WTC11 (cell line): Measurements from ENCODE around the gene VEZF1. TPM values are rescaled to one million over a fixed set of nuclear protein-coding genes. Genes with fewer than 3 reads are reported as not detected.
A peak's percentile ranks its signal among the peaks of the same experiment; 100 is the strongest.

Experiments
- ATAC-seq: fragments of 200-7000 bp; cut with Tn5 transposase; 2 replicates; pipeline ENCODE4 v1.10.0; 2021; ENCODE audit warnings: mild to moderate bottlenecking, moderate library complexity
- Bru-seq: library from RNA; stranded (reverse); fragments of 400-500 nt; gene quantifications from one replicate; lab custom pipeline; 2021; lab: Mats Ljungman, UMichigan
- CTCF ChIA-PET: fragments of 300-600 bp; sonication (Branson Sonifier 250); formaldehyde crosslinking; loops from one replicate; lab custom pipeline; 2021; ENCODE audit warnings: antibody characterized with exemption; lab: Charles Lee
- POLR2A ChIA-PET: fragments of 350-600 bp; sonication (Branson Sonifier 250); formaldehyde crosslinking; loops from one replicate; lab custom pipeline; 2021; ENCODE audit warnings: antibody characterized with exemption; lab: Charles Lee
- DNase-seq: peaks from one replicate; pipeline ENCODE4 v3.0.0; 2021; ENCODE audit warnings: low spot score
- H3K27ac Mint-ChIP-seq: 2 replicates; pipeline ENCODE4 v1.8.0; 2021; ENCODE audit warnings: mixed read lengths
- H3K27me3 Mint-ChIP-seq: 2 replicates; pipeline ENCODE4 v1.8.0; 2021; ENCODE audit warnings: low read depth, mild to moderate bottlenecking, moderate library complexity, mixed read lengths
- H3K36me3 Mint-ChIP-seq: 2 replicates; pipeline ENCODE4 v1.8.0; 2021; ENCODE audit warnings: mixed read lengths
- H3K4me1 Mint-ChIP-seq: 2 replicates; pipeline ENCODE4 v1.8.0; 2022; ENCODE audit warnings: mixed read lengths
- H3K4me3 Mint-ChIP-seq: 2 replicates; pipeline ENCODE4 v1.8.0; 2021; ENCODE audit warnings: mild to moderate bottlenecking, moderate library complexity, mixed read lengths
- H3K9me3 Mint-ChIP-seq: 2 replicates; pipeline ENCODE4 v1.8.0; 2021; ENCODE audit warnings: mixed read lengths
- AR ChIP-seq: fragments of 250-450 bp; sonication (Bioruptor Pico); IDR thresholded peaks from 2 replicates; pipeline ENCODE4 v1.9.0; 2021; ENCODE audit warnings: mild to moderate bottlenecking
- ARID4B ChIP-seq: sonication (generic); formaldehyde crosslinking; IDR thresholded peaks from 2 replicates; pipeline ENCODE4 v1.8.0; 2023; ENCODE audit warnings: missing genetic modification reagents, mild to moderate bottlenecking, borderline replicate concordance
- ATF1 ChIP-seq: sonication (generic); formaldehyde crosslinking; IDR thresholded peaks from 2 replicates; pipeline ENCODE4 v1.8.1; 2023; ENCODE audit warnings: mild to moderate bottlenecking, moderate library complexity, missing genetic modification reagents
- EMX1 ChIP-seq: fragments of 250-450 bp; sonication (Bioruptor Pico); IDR thresholded peaks from 2 replicates; pipeline ENCODE4 v1.8.0; 2021; ENCODE audit warnings: mild to moderate bottlenecking
- ETV6 ChIP-seq: sonication (generic); formaldehyde crosslinking; IDR thresholded peaks from 2 replicates; pipeline ENCODE4 v1.8.1; 2022; ENCODE audit warnings: mild to moderate bottlenecking, missing genetic modification reagents
- FOXK1 ChIP-seq: sonication (generic); formaldehyde crosslinking; IDR thresholded peaks from 2 replicates; pipeline ENCODE4 v1.8.0; 2022; ENCODE audit warnings: mild to moderate bottlenecking, moderate library complexity, missing genetic modification reagents
- FOXP1 ChIP-seq: sonication (generic); formaldehyde crosslinking; IDR thresholded peaks from 2 replicates; pipeline ENCODE4 v1.8.0; 2022; ENCODE audit warnings: missing genetic modification reagents, mild to moderate bottlenecking, moderate library complexity, borderline replicate concordance
- GABPB1 ChIP-seq: sonication (generic); formaldehyde crosslinking; IDR thresholded peaks from 2 replicates; pipeline ENCODE4 v1.8.1; 2023; ENCODE audit warnings: mild to moderate bottlenecking, missing genetic modification reagents
- GTF2I ChIP-seq: fragments of 250-450 bp; sonication (Bioruptor Pico); conservative IDR thresholded peaks from 2 replicates; pipeline ENCODE4 v1.4.0; 2021; ENCODE audit warnings: mild to moderate bottlenecking
- HMGA2 ChIP-seq: fragments of 250-450 bp; sonication (Bioruptor Pico); IDR thresholded peaks from 2 replicates; pipeline ENCODE4 v1.4.0; 2021; ENCODE audit warnings: mild to moderate bottlenecking, moderate library complexity
- IRF1 ChIP-seq: sonication (generic); formaldehyde crosslinking; IDR thresholded peaks from 2 replicates; pipeline ENCODE4 v1.8.0; 2023; ENCODE audit warnings: missing genetic modification reagents
- JAZF1 ChIP-seq: fragments of 250-450 bp; sonication (Bioruptor Pico); IDR thresholded peaks from 2 replicates; pipeline ENCODE4 v1.9.0; 2021; ENCODE audit warnings: moderate library complexity, mild to moderate bottlenecking, inconsistent platforms
- JUN ChIP-seq: sonication (generic); formaldehyde crosslinking; IDR thresholded peaks from 2 replicates; pipeline ENCODE4 v1.8.0; 2023; ENCODE audit warnings: mild to moderate bottlenecking, missing genetic modification reagents
- MLX ChIP-seq: sonication (generic); formaldehyde crosslinking; IDR thresholded peaks from 2 replicates; pipeline ENCODE4 v1.8.1; 2023; ENCODE audit warnings: mild to moderate bottlenecking, missing genetic modification reagents, moderate library complexity
- NFATC4 ChIP-seq: fragments of 250-450 bp; sonication (Bioruptor Pico); IDR thresholded peaks from 2 replicates; pipeline ENCODE4 v1.9.0; 2021; ENCODE audit warnings: mild to moderate bottlenecking
- NFE2L1 ChIP-seq: sonication (generic); formaldehyde crosslinking; IDR thresholded peaks from 2 replicates; pipeline ENCODE4 v1.8.1; 2023; ENCODE audit warnings: missing genetic modification reagents
- NR1H2 ChIP-seq: sonication (generic); formaldehyde crosslinking; IDR thresholded peaks from 2 replicates; pipeline ENCODE4 v1.9.0; 2021; ENCODE audit warnings: mild to moderate bottlenecking, moderate library complexity, missing genetic modification reagents
- NR2C2 ChIP-seq: sonication (generic); formaldehyde crosslinking; IDR thresholded peaks from 2 replicates; pipeline ENCODE4 v1.8.0; 2022; ENCODE audit warnings: mild to moderate bottlenecking, missing genetic modification reagents
- RELA ChIP-seq: sonication (generic); formaldehyde crosslinking; IDR thresholded peaks from 2 replicates; pipeline ENCODE4 v1.8.1; 2022; ENCODE audit warnings: missing genetic modification reagents, mild to moderate bottlenecking, borderline replicate concordance
- RORB ChIP-seq: fragments of 250-450 bp; sonication (Bioruptor Pico); IDR thresholded peaks from 2 replicates; pipeline ENCODE4 v1.9.0; 2021; ENCODE audit warnings: mild to moderate bottlenecking
- SP1 ChIP-seq: sonication (generic); formaldehyde crosslinking; conservative IDR thresholded peaks from 2 replicates; pipeline ENCODE4 v1.8.1; 2022; ENCODE audit warnings: missing genetic modification reagents
- USF1 ChIP-seq: sonication (generic); formaldehyde crosslinking; IDR thresholded peaks from 2 replicates; pipeline ENCODE4 v1.8.0; 2022; ENCODE audit warnings: mild to moderate bottlenecking, missing genetic modification reagents
- USF2 ChIP-seq: sonication (generic); formaldehyde crosslinking; IDR thresholded peaks from 2 replicates; pipeline ENCODE4 v1.8.1; 2023; ENCODE audit warnings: mild to moderate bottlenecking, missing genetic modification reagents, moderate library complexity
- ZBTB21 ChIP-seq: sonication (generic); formaldehyde crosslinking; IDR thresholded peaks from 2 replicates; pipeline ENCODE4 v1.8.1; 2023; ENCODE audit warnings: mild to moderate bottlenecking, missing genetic modification reagents, borderline replicate concordance
- ZNF138 ChIP-seq: sonication (generic); formaldehyde crosslinking; conservative IDR thresholded peaks from 2 replicates; pipeline ENCODE4 v1.8.1; 2022; ENCODE audit warnings: mild to moderate bottlenecking, moderate library complexity, missing genetic modification reagents
- ZNF396 ChIP-seq: fragments of 250-450 bp; sonication (Bioruptor Pico); IDR thresholded peaks from 2 replicates; pipeline ENCODE4 v1.8.0; 2021; ENCODE audit warnings: mild to moderate bottlenecking, moderate library complexity, borderline replicate concordance
- ZNF416 ChIP-seq: fragments of 250-450 bp; sonication (Bioruptor Pico); IDR thresholded peaks from 2 replicates; pipeline ENCODE4 v1.9.0; 2021; ENCODE audit warnings: mild to moderate bottlenecking, inconsistent platforms
- ZNF671 ChIP-seq: fragments of 250-450 bp; sonication (Bioruptor Pico); IDR thresholded peaks from 2 replicates; pipeline ENCODE4 v1.8.0; 2021; ENCODE audit warnings: mild to moderate bottlenecking
- long read RNA-seq, 3 experiments: library from RNA in 1 of 3; library from capped mRNA in 1 of 3; library from polyadenylated mRNA in 1 of 3; unstranded in 2 of 3; stranded (forward) in 1 of 3; transcript quantifications; one replicate each; pipeline ENCODE4 v2.0.0, GENCODE V29; 2021
- total RNA-seq: library from RNA; stranded (reverse); gene quantifications from 3 replicates; pipeline ENCODE4 v1.2.3, GENCODE V29; 2021

The VEZF1 gene
- 43.1 to 43.8 TPM (median 43.3 TPM) in 3 replicates for total RNA-seq
- Bru-seq, nascent RNA = percentile 95 among the genes with signal in this experiment
- long read RNA-seq, experiment 1, transcript VEZF1-202 (6 exons, 2,321 nt) = major isoform, 140 of 211 reads
- long read RNA-seq, experiment 1, partial matches to known transcripts = 14 of 211 reads
- long read RNA-seq, experiment 1, other reads (novel, unspliced or antisense) = 55 of 211 reads
- long read RNA-seq, experiment 2, transcript VEZF1-202 (6 exons, 2,321 nt) = major isoform, 9 of 46 reads
- long read RNA-seq, experiment 2, partial matches to known transcripts = 6 of 46 reads
- long read RNA-seq, experiment 2, other reads (novel, unspliced or antisense) = 29 of 46 reads
- long read RNA-seq, experiment 3, partial matches to known transcripts = 2 of 7 reads
- long read RNA-seq, experiment 3, other reads (novel, unspliced or antisense) = 1 of 7 reads

- ATAC-seq (peak; percentile 57), DNase-seq (peak; percentile 76)
- Mint-ChIP-seq H3K36me3 (peaks cover 1% of the 10 kb centered on the region; the same call in 1 of the 2 replicates), H3K4me1 (peaks cover 74% of the 10 kb centered on the region), H3K9me3 (no peaks in the 10 kb centered on the region), H3K27ac (peak within 1 kb of the TSS; percentile 96), H3K27me3 (no peaks in the 10 kb centered on the region), H3K4me3 (peak within 1 kb of the TSS; percentile 90)
- ChIA-PET POLR2A (interaction anchor here (1.0 to 1.1 kb wide), 9 partner anchors 9 to 127 kb away, joined by 3 to 9 read pairs (median 4); partner anchors contain the start of gene SRSF1), CTCF (interaction anchor here (1.0 to 3.5 kb wide), 8 partner anchors 12 to 130 kb away, joined by 3 to 23 read pairs (median 7); no protein-coding TSS in a partner anchor)
- TF ChIP-seq AR (CRISPR knock-in tag) (no peak), EMX1 (no peak), RORB (no peak), ZBTB21 (no peak), JAZF1 (CRISPR knock-in tag) (no peak), NR1H2 (CRISPR knock-in tag) (no peak), ATF1 (CRISPR knock-in tag) (no peak), ZNF416 (CRISPR knock-in tag) (no peak), FOXP1 (CRISPR knock-in tag) (no peak), USF1 (CRISPR knock-in tag) (no peak), RELA (no peak), FOXK1 (CRISPR knock-in tag) (no peak), ETV6 (CRISPR knock-in tag) (no peak; the same call in 1 of the 2 replicates), GTF2I (no peak), NFE2L1 (CRISPR knock-in tag) (no peak), ARID4B (peak; percentile 76; the same call in 1 of the 2 replicates), ZNF138 (CRISPR knock-in tag) (no peak), NFATC4 (CRISPR knock-in tag) (no peak), MLX (CRISPR knock-in tag) (no peak), ZNF396 (CRISPR knock-in tag) (no peak), SP1 (CRISPR knock-in tag) (peak; percentile 36; the same call in 1 of the 2 replicates), NR2C2 (CRISPR knock-in tag) (no peak), USF2 (no peak), IRF1 (CRISPR knock-in tag) (no peak), GABPB1 (CRISPR knock-in tag) (no peak), JUN (CRISPR knock-in tag) (no peak), ZNF671 (CRISPR knock-in tag) (0 out of 2 replicates have a peak, but pooled peaks have one; percentile 66), HMGA2 (no peak; the same call in 1 of the 2 replicates)
Measured at GRCh38 chr17:57987581-57988300, at the start of gene VEZF1. Gene VEZF1 (minus strand): TSS chr17:57988254. CDS start chr17:57988111, 143 bp downstream.
